GM21619 (cell line): ENCODE measurements around the gene GDA.
"Not testable (repeated sequence)": the region's sequence is repeated elsewhere in the genome, so short reads cannot be mapped to it uniquely, and the experiment has no call there.

ENCODE experiments used
- ATAC-seq: cut with Tn5 transposase; IDR thresholded peaks from one replicate; pipeline ENCODE4 v1.9.1; 2021; ENCODE audit not compliant: unreplicated experiment

The GDA gene

DNA sequence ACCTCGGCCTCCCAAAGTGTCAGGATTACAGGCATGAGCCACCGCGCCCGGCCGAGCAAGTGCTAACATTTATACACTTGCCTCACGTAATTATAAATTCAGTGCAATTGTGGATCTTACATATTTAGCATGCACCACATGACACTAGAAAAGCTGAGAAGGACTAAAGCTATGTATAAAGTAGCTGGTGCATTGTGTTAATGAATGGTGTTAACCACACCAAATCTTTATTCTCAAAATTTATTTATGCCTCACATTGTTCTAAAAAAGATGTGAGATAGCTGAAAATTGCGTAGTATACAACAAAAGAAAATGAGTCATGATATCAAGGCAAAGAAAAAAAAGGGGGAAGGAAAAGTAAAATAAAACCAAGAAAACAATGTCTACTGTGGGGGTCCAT lies 54.8 kb downstream of the GDA start:
- ATAC-seq: no peak

DNA sequence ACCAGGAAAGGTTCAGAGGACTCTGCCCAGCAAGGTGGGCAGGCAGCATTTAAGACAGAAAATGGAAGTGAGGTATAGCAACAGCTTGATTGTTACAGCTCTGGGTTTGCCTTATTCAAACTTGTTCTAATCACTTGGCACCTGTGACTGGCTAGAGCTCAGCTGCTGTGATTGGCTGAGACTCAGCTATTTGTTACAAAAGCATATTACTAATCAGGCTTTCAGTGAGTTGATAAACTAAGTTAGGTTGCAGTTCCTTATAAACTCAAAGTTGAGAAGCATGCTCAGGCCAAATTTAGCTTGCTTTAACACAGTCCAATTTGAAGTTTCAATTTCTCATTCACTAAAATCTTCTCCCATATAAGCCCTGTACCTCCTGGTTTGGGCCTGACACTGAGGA lies 56.3 kb downstream of the GDA start:
- ATAC-seq: peak; percentile 59

DNA sequence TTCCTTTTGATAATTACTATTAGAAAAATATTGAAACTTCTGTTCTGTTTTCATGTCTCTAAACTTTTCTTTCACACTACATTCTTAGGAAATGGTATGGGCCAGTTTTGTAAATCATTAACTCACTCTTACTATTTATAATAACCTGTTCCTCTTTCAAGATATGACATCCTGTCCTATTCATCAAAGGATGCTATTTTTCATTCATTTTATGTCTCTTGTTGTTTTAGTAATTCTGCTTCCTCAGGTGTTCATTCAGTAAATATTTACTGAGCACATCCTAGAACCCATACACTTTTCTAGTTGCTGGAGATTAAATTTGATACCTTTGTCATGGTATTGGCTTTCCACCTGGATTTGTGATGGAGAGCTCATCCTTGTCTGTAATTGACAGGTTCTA lies 58.0 kb downstream of the GDA start:
- ATAC-seq: peak; percentile 60

DNA sequence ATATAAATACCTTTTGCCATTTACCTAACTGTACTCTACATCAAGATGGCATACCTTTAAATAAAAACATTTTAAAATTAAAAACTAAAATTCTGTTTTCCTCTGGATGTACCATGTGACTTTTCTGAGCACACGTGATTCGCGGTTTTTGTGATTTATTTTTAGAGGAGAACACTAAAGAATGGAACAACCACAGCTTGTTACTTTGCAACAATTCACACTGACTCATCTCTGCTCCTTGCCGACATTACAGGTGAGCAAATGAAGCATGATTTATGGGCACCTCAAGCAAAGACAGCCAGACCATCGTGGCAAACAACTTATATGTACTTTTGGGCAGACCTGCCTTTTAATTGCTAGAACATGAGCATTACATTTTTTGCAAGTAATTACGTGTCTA lies 61.3 kb downstream of the GDA start:
- ATAC-seq: no peak

DNA sequence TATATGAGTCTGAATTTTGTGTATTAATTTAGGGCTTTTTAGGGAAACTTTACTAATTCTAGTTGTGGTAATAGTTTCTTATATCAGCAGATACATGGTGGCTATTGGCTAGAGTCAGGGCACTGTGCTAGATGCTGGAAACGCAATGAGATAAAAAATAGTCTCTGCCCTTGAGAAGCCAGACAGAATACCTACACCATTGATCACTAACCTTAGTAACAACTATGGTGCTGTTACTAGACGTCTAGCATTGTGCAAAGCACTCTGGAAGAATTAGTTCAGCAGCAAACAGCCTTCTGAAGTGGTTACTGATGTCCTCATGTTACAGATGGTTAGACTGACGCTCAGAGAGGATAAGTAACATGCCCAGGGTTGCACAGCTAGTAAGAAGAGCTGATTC lies 61.8 kb downstream of the GDA start:
- no peak for ATAC-seq

DNA sequence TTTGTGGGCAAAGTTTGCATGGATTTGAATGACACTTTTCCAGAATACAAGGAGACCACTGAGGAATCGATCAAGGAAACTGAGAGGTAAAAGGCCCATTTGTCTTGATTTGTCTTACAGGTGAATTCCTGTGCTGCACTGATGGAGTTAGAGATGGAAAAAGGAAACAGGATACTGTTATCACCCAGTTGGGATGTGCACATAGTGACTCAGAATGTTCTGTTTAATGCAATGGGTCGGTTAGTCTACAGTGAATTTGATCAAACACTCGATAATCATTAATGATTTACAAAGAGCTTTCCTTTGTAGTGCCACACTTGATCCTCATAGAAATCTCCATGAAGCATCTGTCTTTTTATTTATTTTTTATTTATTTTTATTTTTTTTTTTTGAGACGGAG lies 64.7 kb downstream of the GDA start:
- no peak for ATAC-seq

DNA sequence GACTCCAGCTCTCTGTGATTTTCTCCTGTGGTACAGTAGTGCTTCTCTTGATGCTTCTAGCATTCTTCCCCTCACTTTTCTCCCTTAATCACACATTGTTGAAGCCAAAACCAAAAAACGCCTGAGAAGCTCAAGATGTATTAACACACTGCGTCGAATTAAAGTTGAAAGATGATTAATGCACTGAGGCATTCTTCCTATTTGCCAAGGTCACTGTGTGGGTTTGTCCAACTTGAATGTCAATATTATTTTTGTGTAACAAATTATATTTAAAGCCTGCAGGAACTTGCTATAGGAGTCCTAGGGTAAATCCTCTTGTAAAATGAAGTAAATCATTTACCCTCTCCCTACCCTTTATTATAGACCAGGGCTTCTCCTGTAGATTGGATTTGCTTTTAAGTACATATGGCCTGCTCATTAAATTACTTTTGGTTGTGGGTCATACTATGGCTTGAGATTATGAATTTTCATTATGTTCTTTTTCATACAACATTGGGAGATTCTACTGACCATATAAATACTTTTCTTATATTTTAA lies 68.1 kb downstream of the GDA start:
- no peak for ATAC-seq

DNA sequence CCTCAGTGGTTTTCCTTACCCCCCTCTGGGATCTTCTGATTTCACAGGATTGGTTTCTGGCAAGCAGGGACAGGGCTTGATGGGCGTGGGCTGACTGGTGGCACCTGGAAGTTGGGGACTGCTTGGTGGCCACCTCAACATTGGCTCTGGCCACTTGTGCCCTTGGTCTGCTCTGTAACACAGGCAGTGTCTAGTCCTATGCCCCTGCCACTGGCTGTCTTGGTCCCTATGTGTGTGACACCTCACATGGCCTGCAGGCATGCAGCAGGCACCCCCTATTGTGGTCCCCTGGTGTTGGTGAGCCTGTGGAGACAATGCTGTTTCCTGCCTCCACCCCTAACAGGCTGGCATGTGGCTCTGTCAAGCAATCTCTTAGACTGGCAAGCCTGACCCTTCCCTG lies 71.3 kb downstream of the GDA start:
- ATAC-seq: no peak

DNA sequence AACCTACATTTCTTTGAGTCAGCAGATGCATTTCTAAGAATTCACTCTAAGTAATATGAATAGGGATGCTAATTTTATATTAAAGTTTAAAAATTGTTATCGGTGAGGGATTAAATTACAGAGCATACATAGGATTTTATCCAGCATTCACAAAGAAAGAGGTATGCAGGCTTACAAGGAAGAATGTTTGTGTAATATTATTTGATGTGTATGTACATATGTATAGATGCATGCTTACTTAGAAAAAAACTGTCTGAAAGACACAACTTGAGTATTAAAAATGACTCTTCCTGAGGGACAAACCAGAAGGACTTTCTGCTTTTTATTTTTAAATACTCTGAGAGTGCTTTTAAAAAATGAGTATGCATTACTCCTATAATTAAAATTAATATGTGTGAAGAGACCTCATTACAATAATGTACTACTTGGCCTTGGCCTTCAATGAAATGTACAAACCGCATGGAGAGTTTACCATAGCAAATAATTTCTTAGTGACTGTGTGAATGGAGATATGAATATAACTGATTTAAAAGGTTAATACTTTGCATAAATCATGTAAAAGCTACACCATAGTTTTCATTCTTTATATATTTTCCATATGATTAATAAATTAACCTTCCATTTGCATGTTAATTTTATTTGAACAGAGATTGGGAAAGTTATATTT lies 77.0 kb downstream of the GDA start:
- ATAC-seq: no peak

DNA sequence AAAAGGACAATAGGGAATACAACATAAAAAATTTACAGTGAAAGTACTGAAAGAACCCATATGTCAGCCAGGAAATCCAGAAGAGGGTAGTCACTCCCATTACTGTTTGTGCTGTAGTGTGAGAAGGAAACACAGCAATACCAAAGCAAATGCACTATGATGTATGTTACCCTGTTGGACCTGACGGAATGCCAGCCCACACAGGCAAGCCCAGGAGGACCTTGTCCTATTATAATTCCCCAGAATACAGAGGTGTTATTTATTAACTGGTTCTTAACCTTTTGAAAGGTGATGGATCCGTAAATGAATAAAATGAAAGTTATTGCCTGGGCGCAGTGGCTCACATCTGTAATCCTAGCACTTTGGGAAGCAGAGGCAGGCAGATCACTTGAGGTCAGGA lies 79.0 kb downstream of the GDA start:
- no peak for ATAC-seq

DNA sequence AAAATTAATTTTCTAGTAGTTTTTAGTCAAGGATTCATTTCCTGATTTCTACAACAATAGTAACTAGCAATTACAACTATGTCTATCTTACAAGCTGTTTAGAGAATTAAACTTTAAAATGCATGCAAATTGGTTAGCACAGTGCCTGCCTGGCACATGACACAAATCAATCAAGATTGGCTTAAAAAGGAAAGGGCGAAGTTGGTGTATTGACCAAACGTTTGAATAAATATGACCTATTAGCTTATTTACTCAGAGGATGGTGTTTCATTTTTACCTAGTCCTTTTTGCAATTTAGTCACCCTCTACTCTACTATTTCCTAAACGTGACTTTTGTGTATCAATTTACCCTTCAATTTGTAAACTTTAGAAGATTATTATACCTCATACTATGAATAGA lies 83.5 kb downstream of the GDA start:
- no peak for ATAC-seq

DNA sequence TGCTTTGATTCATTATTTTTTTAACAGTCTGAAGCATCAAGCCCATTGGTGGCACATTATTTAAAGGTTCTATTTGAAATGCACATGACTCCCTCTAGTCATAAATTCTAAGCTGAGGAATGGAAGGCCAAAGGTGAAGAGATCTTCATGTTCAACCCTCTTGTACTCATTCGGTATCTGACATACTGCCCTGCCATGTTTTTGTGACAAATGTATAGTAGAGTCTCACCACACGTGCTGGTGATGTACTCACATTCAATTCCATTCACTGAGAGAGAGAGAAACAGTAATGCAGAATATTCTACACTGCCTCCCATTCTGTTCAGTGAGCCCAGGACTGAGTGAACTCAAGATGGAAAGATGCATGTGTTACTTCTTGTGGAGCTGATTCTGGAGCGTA lies 98.3 kb downstream of the GDA start:
- ATAC-seq: no peak

DNA sequence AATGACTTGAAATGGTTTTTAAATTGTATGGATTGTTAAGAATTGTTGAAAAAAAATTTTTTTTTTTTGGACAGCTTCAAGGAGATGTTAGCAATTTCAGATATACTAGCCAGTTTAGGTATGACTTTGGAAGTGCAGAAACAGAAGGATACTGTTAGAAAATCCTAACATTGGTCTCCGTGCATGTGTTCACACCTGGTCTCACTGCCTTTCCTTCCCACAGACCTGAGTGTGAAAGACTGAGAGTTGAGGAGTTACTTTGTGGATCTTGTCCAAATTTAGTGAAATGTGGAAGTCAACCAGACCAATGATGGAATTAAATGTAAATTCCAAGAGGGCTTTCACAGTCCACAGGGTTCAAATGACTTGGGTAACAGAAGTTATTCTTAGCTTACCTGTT lies 102.3 kb downstream of the GDA start:
- no peak for ATAC-seq

DNA sequence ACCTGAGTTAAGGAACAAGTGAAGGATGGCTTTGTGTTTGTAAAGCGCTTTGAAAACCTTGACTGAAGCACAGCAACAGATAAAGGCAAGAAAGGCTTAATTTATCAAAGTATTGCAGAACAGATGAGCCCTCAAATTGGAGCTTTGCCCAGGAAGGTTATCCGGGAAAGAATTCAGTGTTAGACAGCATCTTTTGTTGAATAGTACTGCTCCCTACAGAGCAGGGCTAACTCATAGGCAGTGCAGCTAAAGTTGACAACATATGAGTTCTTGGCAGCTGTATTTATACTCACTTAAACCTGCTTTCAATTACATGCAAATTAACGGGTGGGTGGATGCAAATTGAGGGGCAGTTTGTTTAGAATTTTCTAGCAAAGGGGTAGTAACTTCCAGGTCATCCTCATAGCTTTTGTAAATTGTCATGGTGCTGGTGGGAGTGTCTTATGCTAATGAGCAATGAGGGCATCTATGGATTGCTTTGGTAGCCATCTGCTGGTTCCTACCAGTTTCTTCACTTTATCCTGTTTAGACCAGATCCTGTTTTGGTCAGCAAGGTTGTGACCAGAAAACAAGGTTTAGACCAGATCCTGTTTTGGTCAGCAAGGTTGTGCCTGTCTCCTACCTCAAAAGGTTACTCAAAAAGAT lies 105.8 kb downstream of the GDA start:
- no peak for ATAC-seq

DNA sequence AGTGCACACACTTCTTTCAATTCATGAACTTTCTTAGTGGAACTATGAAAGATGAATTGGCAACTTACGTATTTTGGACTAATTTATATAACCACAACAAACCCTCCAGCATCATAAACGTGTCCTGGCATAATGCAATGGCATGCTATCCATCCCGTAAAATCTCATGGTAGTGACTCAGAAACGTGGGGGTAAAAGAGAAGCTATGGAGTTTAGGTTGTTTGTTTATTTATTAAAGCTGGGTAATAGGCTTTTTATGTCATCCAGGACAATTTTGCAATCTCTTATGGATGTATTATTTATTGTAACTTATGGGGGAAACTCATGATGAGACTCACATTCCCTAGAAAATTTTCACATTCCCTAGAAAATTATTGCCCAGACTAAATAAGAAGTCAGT lies 106.3 kb downstream of the GDA start:
- ATAC-seq: no peak

DNA sequence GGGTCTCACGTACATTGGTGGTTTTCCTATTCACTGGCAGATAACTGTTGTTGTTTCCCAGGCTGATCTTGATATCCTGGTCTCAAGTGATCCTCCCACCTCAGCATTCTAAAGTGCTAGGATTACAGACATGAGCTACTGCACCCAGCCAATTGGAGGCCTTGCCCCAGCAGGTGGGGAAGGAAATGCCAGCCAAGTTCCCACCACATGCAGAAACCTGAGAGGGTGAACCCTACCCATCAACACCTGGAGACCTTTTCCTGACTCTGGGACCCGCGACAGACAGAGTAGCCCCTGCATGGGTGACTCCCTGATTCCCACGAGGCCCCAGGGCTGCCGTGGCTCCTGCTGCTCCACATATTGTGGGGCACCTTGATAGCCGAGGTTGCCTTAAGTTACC lies 107.7 kb downstream of the GDA start:
- no peak for ATAC-seq

DNA sequence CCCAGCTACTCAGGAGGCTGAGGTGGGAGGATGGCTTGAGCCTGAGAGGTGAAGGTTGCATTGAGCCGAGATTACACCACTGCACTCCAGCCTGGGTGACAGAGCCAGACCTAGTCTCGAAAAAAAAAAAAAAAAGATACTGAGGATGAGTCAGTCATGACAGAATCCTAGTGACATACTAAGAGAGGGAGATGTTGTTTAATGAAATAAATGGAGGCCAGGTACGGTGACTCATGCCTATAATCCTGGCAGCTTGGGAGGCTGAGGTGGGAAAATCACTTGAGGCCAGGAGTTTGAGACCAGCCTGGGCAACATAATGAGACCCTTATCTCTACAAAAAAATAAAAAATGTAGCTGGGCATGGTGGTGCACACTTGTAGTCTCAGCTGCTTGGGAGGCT lies 108.6 kb downstream of the GDA start:
- no peak for ATAC-seq

DNA sequence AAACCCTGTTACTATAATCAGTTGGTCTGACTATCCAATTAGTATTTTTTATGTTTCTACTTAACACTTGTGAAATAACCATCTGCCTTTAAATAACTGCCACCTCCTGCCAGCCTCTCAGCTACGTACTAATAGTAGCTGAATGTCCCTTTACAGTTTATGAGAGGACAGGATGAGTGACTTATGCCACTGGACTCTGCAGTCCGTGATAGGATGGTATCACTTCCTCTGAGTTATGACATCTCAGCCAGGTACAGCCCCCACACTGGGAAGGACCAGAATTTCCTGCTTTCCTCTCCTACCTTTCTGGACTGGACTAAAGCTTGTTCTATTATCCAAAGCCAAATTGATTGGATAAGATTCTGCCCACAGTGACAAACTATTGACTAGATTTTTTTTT lies 112.8 kb downstream of the GDA start:
- no peak for ATAC-seq

DNA sequence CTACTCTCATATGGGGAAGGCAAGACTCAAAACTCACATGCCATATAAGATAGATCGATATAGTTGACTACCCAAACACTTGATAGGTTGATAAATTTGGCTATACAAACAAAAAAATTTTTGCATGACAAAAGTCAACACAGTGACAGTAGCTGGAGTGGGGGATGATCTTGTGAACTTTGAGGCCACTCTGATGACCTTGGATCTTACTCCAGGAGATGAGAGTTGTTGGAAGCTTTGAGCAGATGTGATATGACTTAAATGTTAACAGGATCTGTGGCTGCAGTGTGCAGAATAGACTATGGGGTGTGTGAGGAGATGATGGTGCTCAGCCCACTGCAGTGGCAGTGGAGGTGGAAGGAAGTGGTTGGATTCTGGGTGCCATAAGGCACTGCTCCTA lies 114.3 kb downstream of the GDA start:
- ATAC-seq: no peak

DNA sequence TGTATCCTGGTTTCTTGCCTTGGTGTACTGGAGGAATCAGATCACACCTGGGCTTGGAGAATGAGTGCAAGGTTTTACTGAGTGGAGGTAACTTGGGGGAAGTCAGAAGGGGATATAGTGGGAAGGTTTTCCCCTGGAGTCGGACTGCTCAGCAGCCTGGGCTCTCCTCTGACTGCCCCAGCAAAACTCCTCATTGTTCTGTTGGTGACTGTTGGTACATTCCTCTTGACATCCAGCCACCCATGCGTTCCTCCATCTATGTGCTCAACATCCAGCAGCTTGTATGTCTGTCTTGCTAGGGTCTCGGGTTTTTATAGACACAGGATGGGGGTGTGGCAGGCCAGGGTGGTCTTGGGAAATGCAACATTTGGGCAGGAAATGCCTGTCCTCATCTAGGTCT lies 119.7 kb downstream of the GDA start:
- ATAC-seq: no peak

DNA sequence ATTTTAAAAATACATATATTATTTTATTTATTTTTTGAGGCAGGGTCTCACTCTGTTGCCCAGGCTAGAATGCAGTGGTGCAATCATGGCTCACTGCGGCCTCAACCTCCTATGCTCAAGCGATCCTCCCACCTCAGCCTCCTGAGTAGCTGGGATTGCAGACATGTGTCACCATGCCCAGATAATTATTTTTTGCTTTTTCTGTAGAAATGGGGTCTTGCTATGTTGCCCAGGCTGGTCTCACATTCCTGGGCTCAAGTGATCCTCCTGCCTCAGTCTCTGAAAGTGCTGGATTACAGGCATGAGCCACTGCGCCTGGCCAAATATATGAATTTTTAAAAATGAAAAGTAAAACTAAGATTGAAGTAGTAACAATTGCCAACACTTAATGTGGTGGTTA lies 121.1 kb downstream of the GDA start:
- ATAC-seq: not testable (repeated sequence)

DNA sequence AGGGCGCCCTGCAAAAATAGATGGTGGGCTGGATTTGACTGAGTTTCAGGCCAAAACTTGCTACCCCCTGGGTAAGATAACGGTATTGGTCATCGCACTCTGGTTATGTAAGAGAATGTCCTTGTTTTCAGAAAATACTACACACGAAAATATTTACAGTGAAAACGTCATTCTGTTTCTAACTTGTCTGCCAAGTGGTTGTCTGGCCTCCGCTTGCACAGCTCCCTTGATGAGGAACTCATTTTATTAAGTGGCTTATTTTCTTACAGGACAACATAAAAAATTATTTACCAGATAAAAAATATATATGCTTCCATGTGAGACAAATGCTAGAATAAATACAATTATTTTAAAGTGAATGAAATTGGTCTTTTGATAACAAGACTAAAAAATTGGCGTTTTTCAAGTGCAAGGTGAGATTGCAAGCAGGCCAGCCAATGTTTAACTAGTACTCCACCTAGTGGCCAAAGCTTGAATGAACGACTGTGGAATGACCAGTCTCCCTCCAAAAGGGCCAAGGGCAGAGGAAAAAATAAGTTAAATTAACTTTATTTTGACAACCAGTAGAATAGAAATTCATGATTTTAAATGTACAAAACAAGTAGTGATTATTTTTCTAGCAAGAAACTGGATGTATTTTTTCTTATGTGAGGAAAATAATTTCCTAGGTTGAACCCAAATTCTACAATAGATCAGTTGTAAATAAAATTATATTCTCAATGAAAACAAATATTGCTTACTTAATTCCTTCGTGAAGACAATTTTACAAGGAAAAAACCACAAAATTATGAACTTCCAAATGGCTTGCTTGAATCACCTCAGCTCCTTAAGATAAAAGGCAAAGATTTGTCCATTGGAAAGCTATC lies 122.6 kb downstream of the GDA start:
- no peak for ATAC-seq
